T-cell (primary cell): ENCODE data around the gene NSUN4. TPM values are rescaled to one million over a fixed set of nuclear protein-coding genes. Genes with fewer than 3 reads are reported as not detected.

Experiments used
- ATAC-seq, 4 experiments: fragments of 200-7000 bp in 3 of 4; fragments of 150-1000 bp in 1 of 4; cut with Tn5 transposase; replicated peaks in 1 of 4; 1 replicate in 3 of 4; 2 replicates in 1 of 4; pipeline ENCODE4 v1.10.0; 2021; ENCODE audit warnings: moderate library complexity in 3 of 4, mild to moderate bottlenecking in 2 of 4, moderate number of reproducible peaks in 1 of 4
- CTCF ChIA-PET, 2 donors: fragments of 300-600 bp; sonication (Branson Sonifier 250); formaldehyde crosslinking; loops; one replicate each; lab custom pipeline; 2022; ENCODE audit warnings: antibody characterized with exemption in 2 of 2; lab: Charles Lee
- POLR2A ChIA-PET, 2 donors: fragments of 300-600 bp; sonication (Branson Sonifier 250); formaldehyde crosslinking; loops; one replicate each; lab custom pipeline; 2022; ENCODE audit warnings: antibody characterized with exemption in 2 of 2; lab: Charles Lee
- DNase-seq, 35 experiments: peaks; one replicate each; pipeline versions ENCODE4 v3.0.0 to v3.0.0-alpha.2; 2013 to 2023
- H3K27ac ChIP-seq: one replicate; pipeline ENCODE4 v1.5.1; 2013; ENCODE audit warnings: low read length
- H3K27me3 ChIP-seq, 2 experiments: replicated peaks in 1 of 2; 1 replicate in 1 of 2; 2 replicates in 1 of 2; pipeline versions ENCODE4 v1.6.1 to v1.7.0; 2013; ENCODE audit warnings: low read length in 1 of 2, mixed read lengths in 1 of 2; ENCODE audit not compliant: control insufficient read depth in 2 of 2, insufficient read depth in 2 of 2; ENCODE audit errors: extremely low read depth in 1 of 2
- H3K36me3 ChIP-seq, 2 donors: 1 replicate in 1 of 2; 2 replicates in 1 of 2; pipeline versions ENCODE4 v1.6.1 to v1.7.0; 2013; ENCODE audit warnings: low read length in 1 of 2; ENCODE audit not compliant: control insufficient read depth in 2 of 2, insufficient read depth in 1 of 2; ENCODE audit errors: extremely low read depth in 1 of 2
- H3K4me1 ChIP-seq, 2 experiments: 1 replicate in 1 of 2; 2 replicates in 1 of 2; pipeline versions ENCODE4 v1.6.1 to v1.7.0; 2013; ENCODE audit warnings: low read length in 2 of 2, mixed read lengths in 1 of 2; ENCODE audit not compliant: insufficient read depth in 2 of 2, control insufficient read depth in 1 of 2; ENCODE audit errors: extremely low read depth in 1 of 2
- H3K4me3 ChIP-seq, 2 donors: 1 replicate in 1 of 2; 2 replicates in 1 of 2; pipeline versions ENCODE4 v1.5.1 to v1.7.0; 2013; ENCODE audit warnings: mild to moderate bottlenecking in 2 of 2, low read length in 1 of 2, moderate library complexity in 1 of 2; ENCODE audit not compliant: control insufficient read depth in 1 of 2; ENCODE audit errors: extremely low read depth in 1 of 2
- H3K9me3 ChIP-seq: 2 replicates; pipeline ENCODE4 v1.7.0; 2013
- H3K27ac Mint-ChIP-seq, 2 donors: one replicate each; pipeline ENCODE4 v1.8.0; 2020 to 2021; ENCODE audit warnings: mild to moderate bottlenecking in 2 of 2, mixed read lengths in 2 of 2
- H3K27me3 Mint-ChIP-seq, 2 donors: one replicate each; pipeline ENCODE4 v1.8.0; 2021 to 2022; ENCODE audit warnings: mixed read lengths in 2 of 2
- H3K36me3 Mint-ChIP-seq: one replicate; pipeline ENCODE4 v1.8.0; 2021; ENCODE audit warnings: mixed read lengths
- H3K4me1 Mint-ChIP-seq, 3 donors: one replicate each; pipeline ENCODE4 v1.8.0; 2020 to 2022; ENCODE audit warnings: mixed read lengths in 3 of 3, mild to moderate bottlenecking in 1 of 3
- H3K4me3 Mint-ChIP-seq, 3 donors: one replicate each; pipeline ENCODE4 v1.8.0; 2020 to 2022; ENCODE audit warnings: mild to moderate bottlenecking in 3 of 3, mixed read lengths in 3 of 3, moderate library complexity in 3 of 3
- H3K9me3 Mint-ChIP-seq, 3 donors: one replicate each; pipeline ENCODE4 v1.8.0; 2020 to 2022; ENCODE audit warnings: mixed read lengths in 3 of 3
- WGBS: methylation state at CpG from one replicate; pipeline ENCODE4 v1.1.5; 2013; ENCODE audit warnings: missing lambda C conversion rate; ENCODE audit not compliant: insufficient coverage; 5-methylcytosine and 5-hydroxymethylcytosine counted together
- total RNA-seq, 35 experiments: library from RNA in 6 of 35; stranded (reverse) in 6 of 35; fragments of 120-200 nt in 1 of 35; gene quantifications; one replicate each; pipeline versions ENCODE4 v1.2.1 to v1.2.4 and lab custom pipeline; 2013 to 2026

Gene NSUN4
- total RNA-seq, 5 donors from 2014 or later (not counting 1 experiment from before 2014, with no cell fraction given) = 24.4 to 29.3 (median 25.0) TPM

- H3K4me1 ChIP-seq = peaks cover 0 to 11% of the 10 kb centered on the region in 2 experiments
- H3K9me3 ChIP-seq = no peaks in the 10 kb centered on the region
- H3K27ac ChIP-seq = no peak overlapping the region
- no peak overlapping the region for H3K4me3 ChIP-seq
- WGBS = 95% methylated on average over 14 of the region's 17 CpGs
- Mint-ChIP-seq H3K4me1 (peaks cover 0 to 6% (median 5%) of the 10 kb centered on the region in 3 donors), H3K9me3 (no peaks in the 10 kb centered on the region), H3K27me3 (no peaks in the 10 kb centered on the region), H3K36me3 (peaks cover 5% of the 10 kb centered on the region), H3K4me3 (no peak overlapping the region), H3K27ac (no peak overlapping the region)
- ATAC-seq = no peak
- POLR2A ChIA-PET = no interaction called here
- CTCF ChIA-PET = interaction anchor here in 1 of 2 donors (1.3 kb wide), 1 partner anchor 123 kb away, joined by 5 read pairs; no protein-coding TSS in a partner anchor
- H3K27me3 ChIP-seq = peaks cover 0 to 6% of the 10 kb centered on the region in 2 experiments
- DNase-seq = no peak
- no peaks in the 10 kb centered on the region for H3K36me3 ChIP-seq
Observed at GRCh38 chr1:46405724-46406123, 65.1 kb downstream of the NSUN4 start.

- POLR2A ChIA-PET = no interaction called here
- Histone ChIP-seq H3K4me3 (no peak overlapping the region), H3K36me3 (no peaks in the 10 kb centered on the region), H3K4me1 (peaks cover 0 to 11% of the 10 kb centered on the region in 2 experiments), H3K27ac (no peak overlapping the region), H3K27me3 (peaks cover 0 to 6% of the 10 kb centered on the region in 2 experiments), H3K9me3 (no peaks in the 10 kb centered on the region)
- WGBS = 88% methylated on average over 8 of the region's 13 CpGs
- H3K27ac Mint-ChIP-seq = peak overlapping the region in 1 of 2 donors; percentile 37
- CTCF ChIA-PET = interaction anchor here in 1 of 2 donors (0.7 to 1.3 kb wide), 5 partner anchors 122 to 319 kb away, joined by 3 to 6 read pairs (median 5); no protein-coding TSS in a partner anchor
- no peak for DNase-seq
- no peak for ATAC-seq
- H3K27me3 Mint-ChIP-seq = no peaks in the 10 kb centered on the region
- H3K36me3 Mint-ChIP-seq = peaks cover 5% of the 10 kb centered on the region
- no peaks in the 10 kb centered on the region for H3K9me3 Mint-ChIP-seq
- H3K4me3 Mint-ChIP-seq = no peak overlapping the region
- H3K4me1 Mint-ChIP-seq = peaks cover 0 to 6% (median 2%) of the 10 kb centered on the region in 3 donors
Observed at GRCh38 chr1:46406881-46407608, 66.4 kb downstream of the NSUN4 start.

GRCh38 chr1:46407636-46408035 is 67.0 kb downstream of the NSUN4 start:
- no peaks in the 10 kb centered on the region for H3K27me3 Mint-ChIP-seq
- no peak overlapping the region for H3K27ac Mint-ChIP-seq
- no peak overlapping the region for H3K4me3 Mint-ChIP-seq
- peaks cover 5% of the 10 kb centered on the region for H3K36me3 Mint-ChIP-seq
- ChIA-PET CTCF (no interaction called here), POLR2A (no interaction called here)
- no peak for ATAC-seq
- H3K9me3 Mint-ChIP-seq = no peaks in the 10 kb centered on the region
- Histone ChIP-seq H3K27me3 (peaks cover 0 to 6% of the 10 kb centered on the region in 2 experiments), H3K4me1 (peaks cover 0 to 11% of the 10 kb centered on the region in 2 experiments), H3K27ac (no peak overlapping the region), H3K36me3 (no peaks in the 10 kb centered on the region), H3K9me3 (no peaks in the 10 kb centered on the region), H3K4me3 (no peak overlapping the region)
- peaks cover 0 to 6% (median 2%) of the 10 kb centered on the region in 3 donors for H3K4me1 Mint-ChIP-seq
- 95% methylated on average over 5 of the region's 9 CpGs for WGBS
- DNase-seq = no peak

GRCh38 chr1:46408356-46409062 is 67.9 kb downstream of the NSUN4 start:
- ChIA-PET POLR2A (no interaction called here), CTCF (interaction anchor here in 1 of 2 donors (0.5 to 1.3 kb wide), 2 partner anchors 9 to 13 kb away, joined by 3 to 8 read pairs; no protein-coding TSS in a partner anchor)
- WGBS = 88% methylated on average over 9 of the region's 12 CpGs

GRCh38 chr1:46409063-46409372 is 68.4 kb downstream of the NSUN4 start:
- no peak overlapping the region for H3K27ac ChIP-seq
- Mint-ChIP-seq H3K36me3 (no peaks in the 10 kb centered on the region), H3K9me3 (no peaks in the 10 kb centered on the region), H3K27ac (no peak overlapping the region), H3K4me1 (peaks cover 0 to 11% (median 2%) of the 10 kb centered on the region in 3 donors), H3K4me3 (no peak overlapping the region), H3K27me3 (no peaks in the 10 kb centered on the region)
- H3K27me3 ChIP-seq = peaks cover 0 to 6% of the 10 kb centered on the region in 2 experiments
- WGBS = 100% methylated on average over 1 of the region's 1 CpG
- ATAC-seq = no peak
- no peaks in the 10 kb centered on the region for H3K9me3 ChIP-seq
- peaks cover 0 to 2% of the 10 kb centered on the region in 2 donors for H3K36me3 ChIP-seq
- H3K4me1 ChIP-seq = peaks cover 0 to 16% of the 10 kb centered on the region in 2 experiments
- ChIA-PET POLR2A (no interaction called here), CTCF (interaction anchor here in 1 of 2 donors (0.5 to 1.3 kb wide), 2 partner anchors 9 to 12 kb away, joined by 3 to 8 read pairs; no protein-coding TSS in a partner anchor)
- no peak for DNase-seq
- H3K4me3 ChIP-seq = no peak overlapping the region

More at GRCh38 chr1:46408356-46409062, 67.9 kb downstream of the NSUN4 start:
- H3K27ac Mint-ChIP-seq = no peak overlapping the region
- Histone ChIP-seq H3K4me1 (peaks cover 0 to 13% of the 10 kb centered on the region in 2 experiments), H3K36me3 (peaks cover 0 to 2% of the 10 kb centered on the region in 2 donors), H3K27me3 (peaks cover 0 to 6% of the 10 kb centered on the region in 2 experiments), H3K9me3 (no peaks in the 10 kb centered on the region), H3K27ac (no peak overlapping the region), H3K4me3 (no peak overlapping the region)
- no peak overlapping the region for H3K4me3 Mint-ChIP-seq
- DNase-seq (no peak), ATAC-seq (no peak)
- no peaks in the 10 kb centered on the region for H3K9me3 Mint-ChIP-seq
- no peaks in the 10 kb centered on the region for H3K27me3 Mint-ChIP-seq
- H3K4me1 Mint-ChIP-seq = peaks cover 0 to 6% (median 2%) of the 10 kb centered on the region in 3 donors
- peaks cover 2% of the 10 kb centered on the region for H3K36me3 Mint-ChIP-seq
